Sigmoid colon (tissue), 3 donors: ENCODE data around the gene ETS2.

ENCODE experiments used
- CTCF ChIP-seq, 4 experiments: fragments of 450-650 bp in 3 of 4; fragments of 200-600 bp in 1 of 4; IDR thresholded peaks; one replicate each; pipeline ENCODE4 v1.5.1; 2016 to 2019; ENCODE audit warnings: antibody characterized with exemption in 4 of 4, mild to moderate bottlenecking in 3 of 4, moderate library complexity in 2 of 4
- POLR2A ChIP-seq, 2 donors: fragments of 450-650 bp; IDR thresholded peaks; one replicate each; pipeline ENCODE4 v1.6.1; 2016; ENCODE audit warnings: antibody characterized with exemption in 2 of 2, mild to moderate bottlenecking in 2 of 2, moderate library complexity in 2 of 2

- no peak for TF ChIP-seq CTCF (IDR thresholded peaks at IDR 0.05)
- no peak for TF ChIP-seq POLR2A (IDR thresholded peaks at IDR 0.05)
Observed at GRCh38 chr21:38773099-38774061, 32.3 kb upstream of the ETS2 start.
